Measurements from ENCODE around the gene ATXN1. TPM values are rescaled to one million over a fixed set of nuclear protein-coding genes. Genes with fewer than 3 reads are reported as not detected.

ATXN1 gene
- polyA plus RNA-seq, 2 of the 4 experiments (the other 2 are of a cell fraction), result 2.9 to 8.3 TPM

GRCh38 chr6:16519265-16520242, 241.7 kb downstream of the ATXN1 start:
- DNase-seq (ENCODE audit: low read depth in 1 of 2, low spot score in 1 of 2) (no peak), FAIRE-seq (no peak)
- CTCF ChIA-PET, result no interaction called here

DNA sequence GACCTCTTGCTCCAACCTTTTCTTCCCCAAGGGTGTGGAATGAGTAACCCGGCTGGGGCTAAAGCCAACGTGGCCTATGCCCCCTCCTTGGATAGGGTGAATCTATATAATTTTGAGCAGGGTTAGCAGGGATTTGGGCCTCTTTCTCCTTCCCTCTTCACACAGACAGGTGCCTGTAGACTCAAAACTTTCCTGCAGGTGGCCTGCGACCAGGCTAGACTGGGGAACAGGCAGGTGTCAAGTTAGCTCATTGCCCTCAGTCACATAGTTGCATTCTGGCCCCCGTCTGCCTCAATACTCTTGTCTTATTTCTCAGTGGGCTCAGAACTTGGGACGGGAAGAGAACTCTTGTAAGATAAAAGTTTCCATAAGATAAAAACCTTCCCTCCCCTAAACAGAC, 243.0 kb downstream of the ATXN1 start:
- Histone ChIP-seq H3K9me3 (no peaks in the 10 kb centered on the region), H3K27ac (no peak overlapping the region), H3K4me2 (no peak overlapping the region), H3K4me1 (no peaks in the 10 kb centered on the region; the same call in 2 of the 3 replicates), H3K4me3 (no peak overlapping the region)
- no peak for DNase-seq (ENCODE audit: low read depth in 1 of 2, low spot score in 1 of 2)
- CTCF ChIA-PET, result interaction anchor here (1.2 kb wide), 1 partner anchor 245 kb away, joined by 4 read pairs; no protein-coding TSS in a partner anchor
- TF ChIP-seq ZC3H11A (IDR thresholded peaks at IDR 0.05) (no peak), HOXB13 (CRISPR knock-in tag; IDR thresholded peaks at IDR 0.05; ENCODE audit: low read depth) (no peak), RNF2 (IDR thresholded peaks at IDR 0.05; ENCODE audit: borderline replicate concordance, low read depth) (no peak), NFE2L2 (conservative IDR thresholded peaks at IDR 0.05; ENCODE audit: low read length) (no peak), SREBF2 (IDR thresholded peaks at IDR 0.05) (no peak), CEBPB (IDR thresholded peaks at IDR 0.05) (no peak), CHD2 (IDR thresholded peaks at IDR 0.05; ENCODE audit: low read length, partially characterized antibody) (no peak), FOSB (CRISPR knock-in tag; IDR thresholded peaks at IDR 0.05) (no peak), MAX (IDR thresholded peaks at IDR 0.05) (no peak), NR3C1 (IDR thresholded peaks at IDR 0.05) (no peak), ATOH8 (CRISPR knock-in tag; IDR thresholded peaks at IDR 0.05; ENCODE audit: low read depth) (no peak), GATA3 (IDR thresholded peaks at IDR 0.05; ENCODE audit: borderline replicate concordance) (no peak), ZSCAN20 (CRISPR knock-in tag; IDR thresholded peaks at IDR 0.05) (no peak), RFX5 (IDR thresholded peaks at IDR 0.05) (no peak), ZNF302 (CRISPR knock-in tag; IDR thresholded peaks at IDR 0.05) (no peak)
- TF ChIP-seq, protein P1, sequence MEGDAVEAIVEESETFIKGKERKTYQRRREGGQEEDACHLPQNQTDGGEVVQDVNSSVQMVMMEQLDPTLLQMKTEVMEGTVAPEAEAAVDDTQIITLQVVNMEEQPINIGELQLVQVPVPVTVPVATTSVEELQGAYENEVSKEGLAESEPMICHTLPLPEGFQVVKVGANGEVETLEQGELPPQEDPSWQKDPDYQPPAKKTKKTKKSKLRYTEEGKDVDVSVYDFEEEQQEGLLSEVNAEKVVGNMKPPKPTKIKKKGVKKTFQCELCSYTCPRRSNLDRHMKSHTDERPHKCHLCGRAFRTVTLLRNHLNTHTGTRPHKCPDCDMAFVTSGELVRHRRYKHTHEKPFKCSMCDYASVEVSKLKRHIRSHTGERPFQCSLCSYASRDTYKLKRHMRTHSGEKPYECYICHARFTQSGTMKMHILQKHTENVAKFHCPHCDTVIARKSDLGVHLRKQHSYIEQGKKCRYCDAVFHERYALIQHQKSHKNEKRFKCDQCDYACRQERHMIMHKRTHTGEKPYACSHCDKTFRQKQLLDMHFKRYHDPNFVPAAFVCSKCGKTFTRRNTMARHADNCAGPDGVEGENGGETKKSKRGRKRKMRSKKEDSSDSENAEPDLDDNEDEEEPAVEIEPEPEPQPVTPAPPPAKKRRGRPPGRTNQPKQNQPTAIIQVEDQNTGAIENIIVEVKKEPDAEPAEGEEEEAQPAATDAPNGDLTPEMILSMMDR (IDR thresholded peaks at IDR 0.05), result no peak
- TF ChIP-seq, protein P2, sequence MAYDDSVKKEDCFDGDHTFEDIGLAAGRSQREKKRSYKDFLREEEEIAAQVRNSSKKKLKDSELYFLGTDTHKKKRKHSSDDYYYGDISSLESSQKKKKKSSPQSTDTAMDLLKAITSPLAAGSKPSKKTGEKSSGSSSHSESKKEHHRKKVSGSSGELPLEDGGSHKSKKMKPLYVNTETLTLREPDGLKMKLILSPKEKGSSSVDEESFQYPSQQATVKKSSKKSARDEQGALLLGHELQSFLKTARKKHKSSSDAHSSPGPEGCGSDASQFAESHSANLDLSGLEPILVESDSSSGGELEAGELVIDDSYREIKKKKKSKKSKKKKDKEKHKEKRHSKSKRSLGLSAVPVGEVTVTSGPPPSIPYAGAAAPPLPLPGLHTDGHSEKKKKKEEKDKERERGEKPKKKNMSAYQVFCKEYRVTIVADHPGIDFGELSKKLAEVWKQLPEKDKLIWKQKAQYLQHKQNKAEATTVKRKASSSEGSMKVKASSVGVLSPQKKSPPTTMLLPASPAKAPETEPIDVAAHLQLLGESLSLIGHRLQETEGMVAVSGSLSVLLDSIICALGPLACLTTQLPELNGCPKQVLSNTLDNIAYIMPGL (CRISPR knock-in tag; IDR thresholded peaks at IDR 0.05; ENCODE audit: borderline replicate concordance), result no peak
- WGBS (ENCODE audit: missing lambda C conversion rate), result 83% methylated on average over 5 of the region's 5 CpGs
- POLR2A ChIA-PET, result no interaction called here
- FAIRE-seq, result no peak
- ATAC-seq, result no peak

More at GRCh38 chr6:16519265-16520242, 241.7 kb downstream of the ATXN1 start:
- H3K4me2 ChIP-seq, result no peak overlapping the region
- no peak overlapping the region for H3K4me3 ChIP-seq
- POLR2A ChIA-PET, result no interaction called here
- H3K4me1 ChIP-seq, result no peaks in the 10 kb centered on the region; the same call in 2 of the 3 replicates
- ATAC-seq, result no peak
- no peak for TF ChIP-seq MAFK (IDR thresholded peaks at IDR 0.05; ENCODE audit: partially characterized antibody)
- no peak for TF ChIP-seq JUN (IDR thresholded peaks at IDR 0.05)
- no peak for TF ChIP-seq SREBF2 (IDR thresholded peaks at IDR 0.05)
- no peak for TF ChIP-seq RCOR1 (IDR thresholded peaks at IDR 0.05; ENCODE audit: low read depth, low read length)
- no peak for TF ChIP-seq TP53 (CRISPR knock-in tag; IDR thresholded peaks at IDR 0.05)
- no peak for TF ChIP-seq KDM1A (IDR thresholded peaks at IDR 0.05; ENCODE audit: low read depth)
- no peak for TF ChIP-seq MYC (IDR thresholded peaks at IDR 0.05; ENCODE audit: borderline replicate concordance, low read length)
- no peak for TF ChIP-seq GATA3 (IDR thresholded peaks at IDR 0.05; ENCODE audit: borderline replicate concordance)
- no peak for TF ChIP-seq PHF8 (IDR thresholded peaks at IDR 0.05; ENCODE audit: borderline replicate concordance, low read depth)
- no peak for TF ChIP-seq HEYL (CRISPR knock-in tag; IDR thresholded peaks at IDR 0.05)
- TF ChIP-seq RFX5 (IDR thresholded peaks at IDR 0.05), result no peak
- H3K27ac ChIP-seq, result no peak overlapping the region
- WGBS (ENCODE audit: missing lambda C conversion rate), result 76% methylated on average over 9 of the region's 9 CpGs
- H3K9me3 ChIP-seq, result no peaks in the 10 kb centered on the region
